ENCODE results near the gene MIPOL1. TPM values are rescaled to one million over a fixed set of nuclear protein-coding genes. Genes with fewer than 3 reads are reported as not detected.

MIPOL1 gene
- total RNA-seq, 1 donor from 2014 or later, result 8.4 TPM

GRCh38 chr14:37596790-37597472 lies 399.2 kb downstream of the MIPOL1 start:
- intact Hi-C loops (cut with DNase I), result no loop called here
- ATAC-seq (ENCODE audit: poor library complexity) (no peak), DNase-seq (no peak)

GRCh38 chr14:37597538-37597913 lies 399.8 kb downstream of the MIPOL1 start:
- no peak for DNase-seq
- no peak for ATAC-seq (ENCODE audit: poor library complexity)
- intact Hi-C loops (cut with DNase I), result no loop called here

GRCh38 chr14:37597914-37598746 lies 400.4 kb downstream of the MIPOL1 start:
- ATAC-seq (ENCODE audit: poor library complexity), result no peak
- intact Hi-C loops (cut with DNase I), result no loop called here
- DNase-seq, result no peak

- no peak for DNase-seq
- intact Hi-C loops (cut with DNase I), result no loop called here
Observed at GRCh38 chr14:37598747-37599506, 401.2 kb downstream of the MIPOL1 start.

GRCh38 chr14:37599507-37600368 lies 402.0 kb downstream of the MIPOL1 start:
- ATAC-seq (ENCODE audit: poor library complexity) (no peak), DNase-seq (no peak)
- intact Hi-C loops (cut with DNase I), result no loop called here

More at GRCh38 chr14:37598747-37599506, 401.2 kb downstream of the MIPOL1 start:
- no peak for ATAC-seq (ENCODE audit: poor library complexity)

GRCh38 chr14:37600880-37601741 lies 403.4 kb downstream of the MIPOL1 start:
- intact Hi-C loops (cut with DNase I), result no loop called here

GRCh38 chr14:37601865-37602264 lies 404.1 kb downstream of the MIPOL1 start:
- ATAC-seq (ENCODE audit: poor library complexity) (no peak), DNase-seq (no peak)
- intact Hi-C loops (cut with DNase I), result no loop called here

More at GRCh38 chr14:37600880-37601741, 403.4 kb downstream of the MIPOL1 start:
- ATAC-seq (ENCODE audit: poor library complexity) (no peak), DNase-seq (no peak)

Other genes starting within 250 kb of the MIPOL1 start
- gene SLC25A21, start 25.3 kb upstream of the MIPOL1 start, total RNA-seq, result 0.78 TPM

All from Right ventricle myocardium superior (tissue), 1 donor.